GM19452 (cell line): Measurements from ENCODE around the gene DPH2.

ENCODE experiments used
- ATAC-seq: cut with Tn5 transposase; IDR thresholded peaks from one replicate; pipeline ENCODE4 v1.9.1; 2021; ENCODE audit not compliant: unreplicated experiment

Gene DPH2

DNA sequence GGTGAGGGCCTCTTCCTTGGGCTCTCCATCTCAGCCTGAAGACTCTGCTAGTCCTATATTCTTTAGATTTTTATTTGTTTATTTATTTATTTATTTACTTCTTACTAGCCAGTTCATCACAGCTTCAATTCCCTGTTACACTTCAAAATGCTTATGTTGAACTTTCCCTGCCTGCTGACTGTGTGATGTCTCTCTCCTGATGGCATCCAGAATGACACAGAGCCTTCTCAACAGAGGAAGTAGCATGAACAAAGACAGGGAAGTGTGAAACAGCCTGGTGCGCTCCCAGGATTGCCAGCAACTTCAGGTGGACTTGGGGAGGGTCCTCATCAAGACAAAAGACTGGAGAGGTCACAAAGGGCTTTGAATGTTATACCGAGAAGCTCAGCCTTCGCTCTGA lies 27.4 kb upstream of the DPH2 start:
- ATAC-seq: no peak

DNA sequence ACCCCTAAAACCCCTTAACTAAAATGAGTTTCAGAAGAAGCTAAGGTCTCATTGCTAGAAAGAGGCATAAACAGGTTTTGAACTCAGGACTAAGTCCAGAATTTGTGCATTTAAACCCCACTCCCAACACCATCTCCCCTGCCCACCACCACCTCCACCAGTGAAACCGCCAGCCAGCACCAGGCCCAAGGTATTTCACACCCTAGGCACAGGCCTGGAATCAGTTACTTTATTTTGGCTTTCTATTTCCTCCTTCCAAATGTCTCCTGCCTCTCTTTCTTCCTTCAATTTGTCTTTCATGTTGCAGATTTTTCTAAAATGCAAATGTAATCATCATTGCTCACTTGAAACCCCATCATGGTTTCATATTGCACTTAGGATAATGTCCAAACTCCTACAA lies 24.9 kb upstream of the DPH2 start:
- ATAC-seq: no peak

DNA sequence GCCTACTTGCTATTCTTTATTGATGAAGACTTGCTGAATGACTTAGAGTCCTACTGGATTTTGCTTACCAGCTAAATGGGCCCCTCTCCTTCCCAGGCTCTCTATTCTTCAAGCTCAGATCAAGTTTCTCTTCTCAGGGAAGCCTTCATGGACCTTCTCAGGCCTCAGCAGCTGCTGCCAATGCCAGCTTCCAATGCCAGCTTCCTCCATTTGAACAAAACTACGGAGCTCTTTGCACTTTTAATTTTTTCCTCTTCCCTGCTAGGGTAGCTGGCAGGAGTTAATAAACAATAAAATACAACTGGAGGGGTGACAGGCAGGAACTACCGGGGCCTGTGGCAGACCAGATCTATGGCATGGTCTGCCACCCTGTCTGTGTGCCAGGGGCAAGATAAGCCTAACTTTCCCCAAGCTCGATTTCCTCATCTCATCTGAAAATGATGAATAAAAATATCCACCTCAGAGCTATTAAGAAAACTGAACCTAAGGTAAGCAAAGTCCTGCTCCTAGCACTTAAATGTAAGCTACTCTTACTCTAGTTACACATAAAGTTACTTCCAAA lies 24.1 kb upstream of the DPH2 start:
- no peak for ATAC-seq

DNA sequence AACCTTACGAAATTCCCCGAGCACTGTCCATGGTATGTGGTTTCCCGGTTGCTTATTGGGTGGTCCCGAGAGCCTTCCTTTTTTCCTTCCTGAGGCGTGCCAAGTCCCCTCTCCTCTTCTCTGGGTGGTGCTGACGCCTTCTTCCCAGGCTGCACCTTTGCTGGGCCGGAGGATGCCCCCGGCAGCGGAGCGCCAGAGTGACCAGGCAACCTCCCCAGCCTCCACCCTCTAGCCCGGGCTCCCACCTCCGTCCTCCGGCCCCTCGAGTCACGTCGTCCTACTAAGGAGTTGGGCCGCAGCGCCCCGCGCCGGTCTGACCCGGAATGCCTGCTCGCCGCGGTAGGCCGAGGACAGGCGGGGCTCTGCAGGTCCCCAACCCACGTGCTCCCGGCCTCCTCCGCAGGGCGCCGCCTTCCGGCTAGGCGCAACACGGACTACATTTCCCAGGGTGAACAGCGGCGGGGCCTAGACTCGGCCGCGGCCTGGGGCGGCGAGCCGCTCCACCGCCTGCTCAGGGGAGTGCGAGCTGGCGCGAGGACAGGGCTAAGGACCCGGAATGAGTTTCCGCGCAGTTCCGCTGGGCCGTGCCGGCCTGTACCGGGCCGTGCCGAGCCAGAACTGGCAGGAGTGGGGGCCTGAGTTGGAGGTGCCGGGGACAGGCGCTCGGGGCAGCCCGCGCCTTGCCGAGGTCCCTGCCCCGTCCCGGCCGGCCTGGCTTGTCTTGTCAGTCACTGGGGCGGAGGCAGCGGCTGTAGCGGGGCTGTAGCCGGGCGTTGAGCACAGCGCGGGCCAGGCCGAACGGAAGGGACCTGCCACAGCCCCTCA lies 23.4 kb upstream of the DPH2 start, which contains the start of gene IPO13:
IPO13 (plus strand) TSS at position 715 of the 825 bp plus-strand sequence. CDS start 651 bp downstream, outside the sequence.
- ATAC-seq: peak; percentile 87

DNA sequence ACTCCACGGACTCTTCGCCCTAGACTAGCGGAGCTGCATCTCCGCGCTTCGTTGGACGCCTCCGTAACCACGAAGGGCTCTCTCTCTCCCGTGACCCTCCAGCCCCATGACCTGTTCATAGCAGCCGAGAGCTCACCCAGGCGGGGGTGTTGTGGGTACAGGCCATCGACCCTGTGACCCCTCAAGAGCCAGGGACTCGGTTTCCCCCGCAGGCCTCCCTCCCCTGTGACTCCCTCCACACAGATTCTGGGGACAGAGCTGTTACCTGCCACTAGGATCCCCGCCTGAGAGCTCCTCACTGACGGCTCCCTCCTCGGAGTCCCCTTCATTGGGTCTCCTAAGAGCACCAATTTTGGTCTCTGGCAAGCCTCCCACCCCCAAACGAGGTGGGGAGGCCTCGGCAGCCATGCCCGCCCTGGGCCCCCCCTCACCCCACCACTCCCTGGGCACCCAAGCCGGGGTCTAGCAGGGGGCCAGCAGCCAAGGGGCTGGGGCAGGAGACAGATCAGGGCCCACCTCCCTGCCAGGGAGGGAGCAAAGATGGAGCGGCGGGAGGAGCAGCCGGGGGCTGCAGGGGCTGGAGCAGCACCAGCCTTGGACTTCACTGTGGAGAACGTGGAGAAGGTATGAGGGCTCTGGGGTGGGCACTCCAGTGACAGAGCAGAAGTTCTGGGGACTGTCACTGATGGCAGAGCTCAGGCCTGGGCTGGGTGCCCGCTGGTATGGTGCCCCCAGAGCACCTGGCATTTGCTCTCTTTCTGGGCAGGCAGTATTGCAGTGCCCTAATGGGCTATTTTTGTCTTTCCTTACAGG lies 22.5 kb upstream of the DPH2 start:
- peak; percentile 20 for ATAC-seq

DNA sequence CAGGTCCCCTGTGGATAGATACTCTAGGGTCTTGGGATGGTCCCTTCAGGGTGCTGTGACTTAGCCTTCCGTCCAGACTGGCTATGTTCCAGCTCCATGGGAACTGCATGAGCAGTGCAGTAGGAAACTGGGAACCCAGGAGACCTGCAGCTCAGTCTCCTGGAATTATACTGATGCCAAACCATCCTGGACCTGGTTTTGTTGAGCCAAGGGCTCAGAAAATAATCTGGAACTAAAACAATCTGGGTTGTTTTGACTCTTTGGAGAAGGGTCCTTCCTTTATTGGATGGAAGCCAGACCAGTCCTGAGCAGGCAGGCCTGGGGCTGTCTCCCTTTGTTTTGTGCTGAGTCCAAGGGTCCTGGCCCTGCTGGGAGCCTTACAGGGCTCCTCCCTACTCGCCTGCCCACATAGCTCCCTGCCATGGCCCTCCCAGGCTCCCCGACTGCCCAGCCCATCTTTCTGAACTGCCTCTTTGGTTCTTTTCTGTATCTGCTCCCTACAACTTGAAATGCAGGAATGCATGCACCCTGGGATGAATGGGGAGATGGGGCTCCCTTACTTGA lies 21.9 kb upstream of the DPH2 start:
- ATAC-seq: no peak

DNA sequence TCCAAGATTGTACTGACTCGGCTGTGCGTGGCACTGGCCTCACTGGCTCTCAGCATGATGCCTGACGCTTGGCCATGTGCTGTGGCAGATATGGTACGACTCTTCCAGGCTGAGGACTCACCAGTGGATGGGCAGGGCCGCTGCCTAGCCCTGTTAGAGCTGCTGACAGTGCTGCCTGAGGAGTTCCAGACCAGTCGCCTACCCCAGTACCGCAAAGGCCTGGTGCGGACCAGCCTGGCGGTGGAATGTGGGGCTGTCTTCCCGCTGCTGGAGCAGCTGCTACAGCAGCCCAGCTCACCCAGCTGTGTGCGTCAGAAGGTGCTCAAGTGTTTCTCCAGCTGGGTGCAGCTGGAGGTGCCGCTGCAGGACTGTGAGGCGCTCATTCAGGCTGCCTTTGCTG lies 20.1 kb upstream of the DPH2 start:
- no peak for ATAC-seq

DNA sequence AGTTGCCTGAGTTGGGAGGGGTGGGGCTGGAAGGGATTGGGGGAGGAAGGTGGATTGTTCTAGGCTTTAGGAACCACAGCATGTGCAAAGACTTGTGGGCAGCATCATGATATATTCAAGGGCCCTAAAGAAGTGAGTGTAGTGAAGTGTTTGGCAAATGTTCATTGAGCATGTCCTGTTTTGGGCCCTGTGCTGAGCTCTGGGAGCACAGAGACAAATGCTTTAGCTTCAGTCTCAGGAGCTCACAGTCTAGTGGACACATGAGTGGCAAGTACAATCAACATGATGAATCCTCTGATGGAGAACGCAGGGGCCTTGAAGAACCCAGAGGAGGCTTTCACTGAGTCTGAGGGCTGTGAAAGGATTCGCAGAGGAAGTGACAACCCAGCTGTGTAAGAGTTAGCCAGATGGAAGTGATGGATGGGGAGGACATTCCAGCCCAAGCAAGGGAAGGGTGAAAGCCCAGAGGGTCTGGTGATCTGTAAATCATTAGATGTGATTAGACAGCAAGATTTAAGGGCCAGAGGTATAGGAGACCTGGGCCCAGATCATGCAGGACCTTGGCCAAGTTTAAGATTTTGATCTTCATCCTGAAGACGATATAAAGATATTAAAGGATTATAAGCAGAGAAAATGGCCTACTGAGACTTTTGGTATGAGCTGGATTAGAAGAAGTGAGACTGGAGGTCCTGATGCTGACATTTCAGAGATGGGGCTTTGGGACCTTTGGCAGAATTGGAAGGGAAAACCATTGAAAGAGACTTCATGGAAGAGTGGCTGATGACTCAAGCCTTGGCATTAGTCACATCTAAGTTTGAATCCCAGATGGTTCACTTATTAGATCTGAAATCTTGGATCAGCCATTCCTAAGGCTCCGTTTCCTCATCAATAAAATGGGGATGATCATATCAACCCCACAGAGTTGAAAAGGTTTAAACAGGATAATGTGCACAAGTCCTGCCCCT lies 18.5 kb upstream of the DPH2 start:
- ATAC-seq: no peak

DNA sequence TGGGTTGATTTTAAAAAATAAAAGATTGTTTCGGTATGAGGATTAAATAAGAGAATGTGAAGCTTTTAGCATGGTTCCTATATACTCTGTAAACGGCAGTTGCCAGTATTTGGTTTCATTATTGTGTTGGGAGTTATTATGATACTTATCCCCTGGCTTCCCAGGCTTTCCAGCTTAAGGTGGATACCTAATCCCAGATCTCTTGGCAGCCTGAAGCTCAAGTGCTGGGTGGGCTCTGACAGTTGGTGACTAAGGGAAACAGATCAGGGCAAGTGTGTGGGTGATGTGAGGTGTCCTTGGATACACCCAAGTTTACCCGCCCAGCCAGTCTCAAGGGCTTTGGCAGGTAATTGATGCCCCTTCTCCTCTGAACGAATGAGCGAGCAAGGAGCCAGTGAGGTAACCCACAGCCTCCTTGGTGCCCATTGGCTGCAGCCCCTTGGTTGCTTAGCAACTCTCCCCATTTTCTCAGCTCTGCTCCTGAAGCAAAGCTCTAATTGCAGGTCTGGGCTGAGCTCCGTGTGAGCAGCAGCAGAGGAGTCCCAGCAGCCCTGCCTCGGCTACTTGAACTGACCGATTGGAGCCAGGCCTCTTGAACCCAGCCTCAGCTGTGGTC lies 17.0 kb upstream of the DPH2 start:
- ATAC-seq: no peak

DNA sequence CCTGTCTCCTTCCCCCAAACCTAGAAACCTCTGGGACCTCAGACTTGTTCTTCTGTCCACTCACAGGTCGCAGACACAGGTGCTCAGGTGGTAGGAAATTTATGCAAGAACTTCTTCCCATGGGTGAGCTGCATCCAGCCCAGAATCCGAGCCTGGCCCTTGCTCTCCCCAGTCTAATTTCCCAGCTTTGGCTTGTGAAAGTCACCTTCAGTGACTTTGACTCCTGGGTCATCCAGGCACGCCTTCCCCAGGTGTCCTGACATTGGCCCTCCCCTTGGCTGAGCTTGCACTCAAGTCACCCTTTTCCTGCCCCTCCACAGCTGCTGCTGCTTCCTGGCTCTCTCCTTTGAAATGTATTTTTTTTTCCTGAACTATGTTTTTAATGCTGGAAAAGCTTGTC lies 16.4 kb upstream of the DPH2 start:
- no peak for ATAC-seq

DNA sequence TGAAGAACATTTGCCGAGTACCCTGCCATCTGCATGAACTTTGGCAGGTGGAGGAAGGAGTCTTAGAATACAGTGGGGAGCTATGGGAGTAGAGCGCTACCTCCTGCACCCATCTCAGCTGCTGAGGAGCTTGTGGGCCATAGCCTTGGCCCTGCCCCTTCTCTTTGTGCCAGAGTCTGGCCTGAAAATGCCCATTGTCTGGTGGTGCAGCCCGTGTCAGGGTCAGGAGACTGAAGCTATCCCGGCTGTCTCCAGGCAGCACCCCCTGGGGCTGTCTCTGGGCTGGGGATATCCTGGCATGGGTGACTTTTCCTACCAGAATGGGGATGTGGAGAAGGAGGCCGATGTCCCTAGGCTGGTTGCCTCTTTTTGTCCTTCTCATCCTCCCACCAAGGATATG lies 15.8 kb upstream of the DPH2 start:
- no peak for ATAC-seq

DNA sequence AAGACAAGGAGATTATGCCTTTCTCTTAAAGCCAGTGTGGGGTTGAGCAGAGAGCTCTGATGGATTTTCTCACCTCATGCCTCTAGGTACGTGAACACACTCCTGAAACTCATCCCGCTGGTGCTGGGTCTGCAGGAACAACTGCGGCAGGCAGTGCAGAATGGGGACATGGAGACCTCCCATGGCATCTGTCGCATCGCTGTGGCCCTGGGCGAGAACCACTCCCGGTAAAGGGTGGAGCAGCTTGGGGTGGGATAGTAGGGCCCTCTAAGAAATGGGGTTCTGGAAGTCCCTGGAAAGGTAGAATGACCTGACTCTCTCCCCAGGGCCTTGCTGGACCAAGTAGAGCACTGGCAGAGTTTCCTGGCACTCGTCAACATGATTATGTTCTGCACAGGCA lies 13.6 kb upstream of the DPH2 start:
- no peak for ATAC-seq

DNA sequence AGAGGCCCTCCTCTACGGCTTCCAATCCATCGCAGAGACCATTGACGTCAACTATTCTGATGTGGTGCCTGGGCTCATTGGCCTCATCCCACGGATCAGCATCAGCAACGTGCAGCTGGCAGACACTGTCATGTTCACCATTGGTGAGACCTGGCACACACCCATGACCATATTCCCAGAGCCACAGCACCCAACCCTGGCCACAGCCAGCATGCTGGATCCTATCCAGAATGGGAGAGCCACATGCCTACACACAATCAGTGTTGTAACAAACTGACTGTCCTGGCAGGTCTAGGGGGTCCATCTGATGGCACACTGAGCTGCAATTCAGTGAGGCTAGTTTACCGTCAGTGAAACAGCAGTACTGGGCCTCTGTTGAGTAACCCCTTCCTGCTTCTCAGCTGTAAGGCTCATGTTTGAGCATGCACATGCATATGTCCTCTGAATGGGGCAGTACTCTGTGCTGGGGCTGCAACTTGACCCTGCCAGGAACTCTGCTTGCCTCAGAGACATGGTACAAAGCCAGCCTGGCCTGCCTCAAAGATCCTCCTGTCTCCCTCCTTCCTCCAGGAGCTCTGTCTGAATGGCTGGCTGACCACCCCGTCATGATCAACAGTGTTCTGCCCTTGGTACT lies 12.3 kb upstream of the DPH2 start:
- ATAC-seq: no peak

DNA sequence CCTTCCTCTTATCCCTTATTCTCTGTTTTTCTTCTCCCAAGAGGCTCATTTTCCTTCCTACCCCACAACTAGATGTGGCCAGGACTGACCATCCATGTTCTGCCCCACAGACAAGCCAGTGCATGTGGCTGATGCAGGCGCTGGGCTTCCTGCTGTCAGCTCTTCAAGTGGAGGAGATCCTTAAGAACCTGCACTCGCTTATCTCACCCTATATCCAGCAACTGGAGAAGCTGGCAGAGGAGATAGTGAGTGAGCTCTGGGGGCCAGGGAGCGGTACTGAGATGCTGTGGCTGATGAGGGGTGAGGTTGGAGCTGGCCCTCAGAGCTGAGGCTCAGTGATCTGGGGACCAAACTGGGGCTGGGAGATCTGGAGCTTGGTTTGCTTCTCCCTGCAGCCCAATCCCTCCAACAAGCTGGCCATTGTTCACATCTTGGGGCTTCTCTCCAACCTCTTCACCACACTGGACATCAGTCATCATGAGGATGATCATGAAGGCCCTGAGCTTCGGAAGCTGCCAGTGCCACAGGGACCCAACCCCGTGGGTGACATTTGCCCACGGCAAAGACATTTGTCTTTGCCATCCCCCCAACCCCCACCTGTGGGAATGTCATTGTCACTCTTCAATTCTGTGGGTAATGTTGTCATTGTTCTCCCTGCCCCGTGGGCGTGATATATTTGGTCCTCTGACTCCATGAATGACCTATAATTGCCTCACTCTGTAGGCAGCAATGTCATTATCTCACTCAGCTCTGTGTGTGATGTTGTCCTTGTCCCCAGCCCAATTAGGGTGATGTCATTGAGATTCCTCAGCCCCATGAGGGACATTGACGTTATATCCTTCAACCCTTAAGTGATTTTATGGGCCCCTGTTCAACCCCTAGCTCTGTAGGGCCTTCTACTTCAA lies 11.2 kb upstream of the DPH2 start:
- no peak for ATAC-seq

DNA sequence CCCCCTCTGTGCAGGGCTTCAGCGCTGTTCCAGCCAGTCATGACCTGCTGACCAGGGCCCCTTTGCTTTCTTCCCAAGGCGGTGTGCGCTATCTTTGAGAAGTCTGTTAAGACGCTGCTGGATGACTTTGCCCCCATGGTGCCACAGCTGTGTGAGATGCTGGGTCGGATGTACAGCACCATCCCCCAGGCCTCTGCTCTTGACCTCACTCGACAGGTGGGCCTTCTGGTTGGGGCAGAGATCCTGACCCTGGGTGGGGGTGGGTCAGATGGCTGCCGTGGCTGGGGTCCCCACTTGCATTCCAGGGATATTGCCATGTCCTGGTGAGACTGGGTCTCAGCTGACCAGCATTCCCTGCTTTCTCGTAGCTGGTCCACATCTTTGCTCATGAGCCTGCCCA lies 9.0 kb upstream of the DPH2 start:
- ATAC-seq: no peak

DNA sequence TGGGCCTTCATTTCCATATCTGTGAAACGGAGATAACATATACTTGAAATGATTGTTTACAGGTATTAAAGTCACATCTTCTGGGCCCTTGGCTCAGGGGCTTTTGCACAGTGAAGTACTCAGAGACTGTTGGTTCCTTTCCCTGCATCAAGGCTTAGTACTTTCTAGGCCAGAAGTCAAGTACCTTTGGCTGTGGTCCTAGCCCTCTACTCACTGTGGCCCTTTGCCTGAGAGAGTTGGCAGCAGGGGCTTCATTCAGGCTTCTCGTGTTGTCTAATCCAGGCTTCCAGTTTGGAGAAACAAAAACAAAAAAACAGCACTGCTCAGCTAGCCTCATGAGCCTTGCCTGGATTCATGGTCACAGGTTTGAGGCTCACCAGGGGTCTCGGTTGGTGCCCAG lies 8.1 kb upstream of the DPH2 start:
- ATAC-seq: no peak

DNA sequence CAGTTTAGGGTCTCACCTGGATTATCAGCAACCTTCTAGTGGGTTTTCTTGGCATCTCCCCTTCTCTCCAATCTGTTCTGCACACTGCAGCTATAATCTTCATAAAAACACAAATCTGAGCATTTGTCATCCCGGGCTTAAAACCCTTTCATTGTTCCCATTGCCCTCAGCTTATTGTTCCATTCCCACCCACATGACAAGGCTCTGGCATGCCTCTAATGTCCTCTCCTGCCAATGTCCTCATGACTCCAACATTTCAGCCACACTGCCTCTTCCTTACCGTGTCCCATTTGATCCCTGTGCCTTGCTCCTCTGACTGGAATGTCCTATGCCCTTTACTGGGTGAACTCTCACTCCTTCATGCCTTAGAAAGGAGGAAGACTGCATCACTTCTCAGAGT lies 7.5 kb upstream of the DPH2 start:
- no peak for ATAC-seq

DNA sequence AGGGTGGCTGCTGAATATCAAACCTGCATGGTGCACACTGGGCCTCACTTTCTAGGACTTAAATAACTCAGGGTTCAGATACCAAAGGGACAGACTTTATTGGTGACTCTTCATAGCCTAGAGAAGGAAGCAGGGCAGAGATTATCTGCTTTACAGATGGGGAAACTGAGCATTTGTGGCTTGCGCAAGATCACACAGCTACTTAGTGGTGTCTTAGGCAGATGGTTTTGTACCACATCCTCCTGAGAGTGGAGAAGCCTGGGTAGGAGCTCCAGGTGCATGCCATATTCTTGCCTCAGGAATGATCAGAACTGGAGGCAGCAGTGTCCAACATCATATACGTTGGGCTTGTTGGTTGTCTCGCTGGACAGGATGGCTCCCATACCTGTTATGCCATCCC lies 6.8 kb upstream of the DPH2 start:
- no peak for ATAC-seq

DNA sequence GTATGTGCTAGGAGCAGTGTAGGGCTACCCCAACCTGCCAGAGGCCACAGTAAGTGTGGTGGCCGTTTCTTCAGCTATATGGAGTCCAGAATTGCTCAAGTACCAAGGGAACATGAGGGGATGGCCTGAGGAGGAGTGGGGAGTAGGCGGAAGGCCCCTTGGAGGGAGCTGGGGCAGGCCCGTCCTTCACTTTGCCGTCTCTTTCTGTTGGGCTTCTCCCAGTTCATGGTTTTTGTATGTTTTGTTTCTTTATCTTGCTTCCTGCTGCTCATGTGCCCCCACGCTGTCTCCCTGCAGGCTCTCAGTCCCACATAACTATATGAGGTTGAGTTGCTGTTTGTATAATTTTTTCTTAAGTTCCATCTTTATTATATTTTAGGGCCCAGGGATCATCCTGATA lies 5.9 kb upstream of the DPH2 start:
- ATAC-seq: no peak
